Esophagus squamous epithelium (tissue), 4 donors: ENCODE results near the gene ROM1.

Source experiments
- CTCF ChIP-seq, 6 experiments: fragments of 450-650 bp in 4 of 6; fragments of 200-600 bp in 2 of 6; sonication (generic) in 2 of 6; IDR thresholded peaks; one replicate each; pipeline ENCODE4 v1.5.1; 2016 to 2019; ENCODE audit warnings: antibody characterized with exemption in 6 of 6, mild to moderate bottlenecking in 4 of 6, moderate library complexity in 4 of 6
- POLR2A ChIP-seq, 4 donors: fragments of 450-650 bp; IDR thresholded peaks; one replicate each; pipeline ENCODE4 v1.6.1; 2017; ENCODE audit warnings: antibody characterized with exemption in 4 of 4, mild to moderate bottlenecking in 4 of 4, moderate library complexity in 3 of 4

GRCh38 chr11:62656796-62657429, 43.9 kb downstream of the ROM1 start:
- TF ChIP-seq POLR2A (IDR thresholded peaks at IDR 0.05) (no peak), CTCF (IDR thresholded peaks at IDR 0.05) (no peak)
